GM21825 (cell line): ENCODE measurements around the gene HTT.
"Not testable (repeated sequence)": the region's sequence is repeated elsewhere in the genome, so short reads cannot be mapped to it uniquely, and the experiment has no call there.

Experiments
- ATAC-seq: cut with Tn5 transposase; IDR thresholded peaks from one replicate; pipeline ENCODE4 v1.9.1; 2021; ENCODE audit warnings: mild to moderate bottlenecking, moderate library complexity; ENCODE audit not compliant: unreplicated experiment

HTT gene

DNA sequence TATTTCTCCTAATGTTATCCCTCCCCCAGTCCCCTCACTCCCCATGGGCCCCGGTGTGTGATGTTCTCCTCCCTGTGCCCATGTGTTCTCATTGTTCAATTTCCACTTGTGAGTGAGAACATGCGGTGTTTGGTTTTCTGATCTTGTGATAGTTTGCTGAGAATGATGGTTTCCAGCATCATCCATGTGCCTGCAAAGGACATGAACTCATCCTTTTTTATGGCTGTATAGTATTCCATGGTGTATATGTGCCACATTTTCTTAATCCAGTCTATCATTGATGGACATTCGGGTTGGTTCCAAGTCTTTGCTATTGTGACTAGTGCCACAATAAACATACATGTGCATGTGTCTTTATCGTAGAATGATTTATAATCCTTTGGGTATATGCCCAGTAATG, 86.6 kb downstream of the HTT start:
- ATAC-seq, result not testable (repeated sequence)

DNA sequence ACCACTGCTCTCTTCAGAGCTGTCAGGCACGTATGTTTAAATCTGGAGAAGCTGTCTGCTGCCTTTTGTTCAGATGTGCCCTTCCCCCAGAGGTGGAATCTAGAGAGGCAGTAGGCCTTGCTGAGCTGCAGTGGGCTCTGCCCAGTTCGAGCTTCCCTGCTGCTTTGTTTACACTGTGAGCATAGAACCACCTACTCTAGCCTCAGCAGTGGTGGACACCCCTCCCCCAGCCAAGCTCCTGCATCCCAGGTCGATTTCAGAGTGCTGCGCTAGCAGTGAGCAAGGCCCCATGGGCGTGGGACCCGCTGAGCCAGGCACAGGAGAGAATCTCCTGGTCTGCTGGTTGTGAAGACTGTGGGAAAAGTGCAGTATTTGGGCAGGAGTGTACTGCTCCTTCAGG, 92.0 kb downstream of the HTT start:
- ATAC-seq, result not testable (repeated sequence)

DNA sequence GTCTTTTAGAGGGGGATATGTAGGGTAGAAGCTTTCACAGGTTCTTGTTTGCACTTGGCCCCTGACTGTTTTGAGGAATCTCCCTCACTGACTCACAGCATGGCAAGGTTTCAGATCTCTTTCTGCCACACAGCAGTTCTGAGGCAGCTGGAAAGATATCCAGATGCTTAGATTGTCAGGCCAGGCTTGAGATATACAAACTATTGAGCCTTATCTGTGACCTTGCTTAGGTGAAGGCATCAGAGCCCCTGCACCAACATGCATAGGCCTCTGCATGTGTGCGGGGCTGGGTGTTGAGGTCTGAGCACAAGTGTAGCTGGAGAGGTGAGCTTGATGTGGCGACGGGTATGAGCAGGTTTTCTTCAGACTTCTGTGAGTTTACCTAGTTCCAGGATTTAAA, 93.5 kb downstream of the HTT start:
- ATAC-seq, result no peak

DNA sequence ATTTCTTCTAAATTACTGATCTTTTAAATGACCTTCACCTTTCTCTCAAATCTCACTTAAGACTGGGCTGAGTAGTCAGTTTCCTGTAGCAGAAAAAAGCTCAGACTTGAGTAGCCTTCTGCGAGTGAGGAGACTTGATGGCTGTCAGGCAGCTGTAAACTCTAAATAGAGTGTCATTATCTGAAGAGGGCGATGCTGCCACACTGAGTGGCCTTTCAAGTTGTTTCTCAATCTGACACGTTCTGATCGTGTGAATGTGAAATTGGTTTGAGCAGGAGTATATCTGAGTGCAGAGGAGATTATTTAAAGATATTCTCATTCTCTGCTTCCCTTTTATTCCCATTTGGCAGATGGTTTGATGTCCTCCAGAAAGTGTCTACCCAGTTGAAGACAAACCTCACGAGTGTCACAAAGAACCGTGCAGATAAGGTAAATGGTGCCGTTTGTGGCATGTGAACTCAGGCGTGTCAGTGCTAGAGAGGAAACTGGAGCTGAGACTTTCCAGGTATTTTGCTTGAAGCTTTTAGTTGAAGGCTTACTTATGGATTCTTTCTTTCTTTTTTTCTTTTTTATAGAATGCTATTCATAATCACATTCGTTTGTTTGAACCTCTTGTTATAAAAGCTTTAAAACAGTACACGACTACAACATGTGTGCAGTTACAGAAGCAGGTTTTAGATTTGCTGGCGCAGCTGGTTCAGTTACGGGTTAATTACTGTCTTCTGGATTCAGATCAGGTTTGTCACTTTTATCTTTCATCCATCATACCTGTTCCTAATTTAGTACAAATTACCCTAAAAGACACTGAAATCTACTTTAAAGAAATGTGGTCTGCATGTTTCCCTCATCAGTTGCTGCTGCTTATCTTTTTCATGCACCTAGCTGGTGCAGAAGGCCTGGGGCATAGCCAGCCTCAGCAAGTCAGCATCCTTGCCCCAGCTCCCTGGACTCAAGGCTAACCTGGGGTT, 100.2 kb downstream of the HTT start:
- ATAC-seq, result no peak

DNA sequence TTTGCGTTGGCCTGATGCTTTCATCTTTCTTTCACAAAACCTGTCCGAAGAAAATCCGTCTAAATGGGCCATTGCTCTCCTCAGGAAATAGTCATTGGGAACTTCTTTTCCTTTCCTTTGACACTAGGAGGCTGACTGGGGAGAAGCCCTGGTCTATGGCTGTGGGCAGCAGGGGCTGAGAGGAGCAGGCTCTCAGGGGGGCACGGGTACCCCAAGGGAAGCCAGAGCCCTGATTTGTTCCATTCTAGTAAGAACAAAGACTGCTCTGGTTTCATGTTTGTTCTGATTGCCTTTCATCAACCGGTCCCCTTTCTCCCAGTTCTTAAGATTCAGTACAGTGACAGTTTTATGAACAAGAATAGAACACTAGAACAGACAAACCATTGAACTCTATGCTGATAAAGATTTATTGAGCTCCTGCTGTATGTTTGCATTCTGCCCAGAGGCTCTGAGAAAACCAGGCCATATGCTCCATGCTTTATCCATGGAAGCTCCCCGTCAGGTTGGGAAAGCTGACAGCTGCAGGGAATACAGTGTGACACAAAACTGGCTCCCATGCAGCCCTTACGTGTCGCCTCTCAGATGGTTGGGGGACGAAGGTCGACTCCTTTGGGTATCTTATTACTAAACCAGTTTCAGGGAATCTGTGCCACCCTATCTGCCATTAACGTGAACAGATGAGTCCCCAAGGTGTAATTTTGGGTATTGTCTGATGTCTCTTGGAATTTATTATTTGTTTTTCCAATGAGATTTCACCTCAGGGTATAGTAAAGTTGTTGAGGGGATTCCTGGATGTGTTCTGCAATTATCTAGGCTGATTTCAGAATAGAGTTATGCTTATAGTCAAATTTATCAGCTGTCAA, 102.1 kb downstream of the HTT start:
- ATAC-seq, result no peak

DNA sequence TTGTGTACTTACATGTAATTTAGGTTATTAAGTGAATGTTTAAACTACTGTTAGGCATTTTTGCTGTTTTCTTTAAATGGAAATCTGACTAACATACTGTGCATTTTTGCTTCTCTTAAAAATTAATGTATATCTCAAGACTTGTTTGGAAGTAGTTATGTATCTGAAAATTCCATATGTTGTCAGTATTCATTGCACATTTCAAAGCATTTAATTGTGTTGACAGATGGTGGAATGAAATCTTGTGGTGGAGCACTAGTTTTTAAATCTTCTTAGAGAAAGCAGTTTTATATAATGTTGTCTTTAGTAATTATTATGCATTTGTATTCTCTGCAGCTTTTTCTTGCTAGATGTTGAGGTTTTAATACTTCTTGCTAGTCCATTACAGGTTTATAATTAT, 102.9 kb downstream of the HTT start:
- no peak for ATAC-seq

DNA sequence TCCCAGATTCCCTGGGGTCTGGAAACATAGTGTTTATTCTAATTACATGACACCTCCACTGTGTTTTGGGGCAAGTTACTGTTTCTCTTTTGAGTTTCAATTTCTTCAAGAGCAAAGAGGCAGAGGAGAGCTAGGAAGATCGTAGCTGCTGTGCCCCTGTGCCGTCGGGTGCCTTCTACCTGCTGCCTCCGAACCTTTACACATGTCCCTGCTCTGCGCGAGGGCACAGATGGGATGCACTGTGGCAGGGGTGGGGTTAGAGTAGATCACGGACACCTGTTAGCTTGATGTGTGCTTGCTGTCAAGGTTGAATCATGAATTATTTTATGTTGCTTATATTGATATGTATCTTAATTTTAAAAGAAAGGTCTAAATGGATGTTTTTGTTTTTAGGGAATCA, 103.4 kb downstream of the HTT start:
- no peak for ATAC-seq

DNA sequence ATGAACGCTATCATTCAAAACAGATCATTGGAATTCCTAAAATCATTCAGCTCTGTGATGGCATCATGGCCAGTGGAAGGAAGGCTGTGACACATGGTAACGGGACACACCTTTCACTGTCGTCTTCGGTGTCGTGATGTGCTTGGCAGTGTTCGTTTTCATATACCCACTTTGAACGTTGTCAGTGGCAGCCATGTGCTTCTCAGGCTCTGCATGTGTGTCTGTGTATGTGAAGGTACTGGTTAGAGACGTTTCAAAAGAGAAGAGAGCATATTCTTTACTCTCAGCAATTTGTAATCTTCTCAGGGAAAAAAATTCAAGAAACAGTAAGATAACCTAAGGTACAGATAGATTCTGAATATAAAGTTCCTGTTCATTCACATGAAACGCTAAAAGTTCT, 103.9 kb downstream of the HTT start:
- no peak for ATAC-seq

DNA sequence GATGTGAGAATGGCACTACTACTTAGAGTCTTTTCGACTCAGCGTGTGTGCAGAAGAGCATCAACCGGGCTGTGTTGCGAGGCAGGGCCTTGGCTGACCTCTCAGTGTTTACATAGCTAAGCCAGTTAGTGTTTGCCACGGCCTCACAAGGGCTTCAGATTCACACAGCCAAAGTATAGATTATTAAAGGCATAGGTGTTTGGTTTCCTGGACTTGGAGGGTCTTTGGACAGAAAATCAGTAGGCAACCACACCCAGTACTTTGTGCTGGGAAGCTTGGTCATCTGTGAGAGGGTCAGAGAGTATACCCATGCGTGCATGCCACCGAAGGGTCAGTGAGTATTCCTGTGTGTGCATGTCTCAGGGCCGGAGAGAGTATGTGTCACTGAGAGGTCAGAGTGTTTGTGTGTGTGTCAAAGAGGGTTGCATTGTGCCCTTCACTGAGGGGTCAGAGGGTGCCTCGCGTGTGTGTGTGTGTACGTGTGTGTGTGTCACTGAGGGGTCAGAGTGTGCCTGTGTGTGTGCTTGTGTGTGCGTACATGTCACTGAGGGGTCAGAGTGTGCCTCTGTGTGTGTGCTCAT, 104.7 kb downstream of the HTT start:
- ATAC-seq, result no peak

DNA sequence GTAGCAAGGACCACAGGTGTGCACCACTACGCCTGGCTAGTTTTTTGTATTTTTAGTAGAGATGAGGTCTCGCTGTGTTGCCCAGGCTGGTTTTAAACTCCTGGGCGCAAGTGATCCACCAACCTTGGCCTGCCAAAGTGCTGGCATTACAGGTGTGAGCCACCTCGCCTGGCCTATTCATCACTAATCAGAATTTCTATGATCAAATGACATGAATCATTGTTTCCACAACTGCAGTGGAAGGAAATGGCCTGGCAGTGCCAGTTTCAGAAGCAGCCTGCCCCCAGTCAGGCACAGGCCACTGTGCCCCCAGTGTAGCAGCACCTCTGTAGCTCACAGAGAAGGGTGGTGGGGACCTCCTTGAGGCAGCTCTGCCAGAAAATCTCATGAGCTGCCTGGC, 108.5 kb downstream of the HTT start:
- ATAC-seq, result no peak

DNA sequence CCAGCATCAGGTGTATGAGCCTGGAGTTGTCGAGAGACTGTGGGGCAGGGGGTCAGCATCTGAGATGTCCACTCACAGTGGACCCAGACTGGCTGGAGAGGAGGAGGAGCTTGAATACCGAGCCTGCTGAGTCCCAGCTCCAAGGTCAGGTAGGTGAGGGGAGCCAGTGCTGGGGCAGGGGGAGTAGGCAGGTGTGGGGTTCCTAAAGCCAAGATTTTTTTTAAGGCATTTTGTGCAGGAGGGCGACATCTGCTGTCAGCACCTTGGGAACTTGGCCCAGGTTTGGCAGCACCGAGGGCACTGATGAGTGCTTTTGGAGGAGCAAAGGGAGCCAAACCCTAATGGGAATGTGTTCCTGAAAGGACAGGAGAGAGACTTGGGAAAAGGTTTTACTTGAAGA, 110.2 kb downstream of the HTT start:
- no peak for ATAC-seq

DNA sequence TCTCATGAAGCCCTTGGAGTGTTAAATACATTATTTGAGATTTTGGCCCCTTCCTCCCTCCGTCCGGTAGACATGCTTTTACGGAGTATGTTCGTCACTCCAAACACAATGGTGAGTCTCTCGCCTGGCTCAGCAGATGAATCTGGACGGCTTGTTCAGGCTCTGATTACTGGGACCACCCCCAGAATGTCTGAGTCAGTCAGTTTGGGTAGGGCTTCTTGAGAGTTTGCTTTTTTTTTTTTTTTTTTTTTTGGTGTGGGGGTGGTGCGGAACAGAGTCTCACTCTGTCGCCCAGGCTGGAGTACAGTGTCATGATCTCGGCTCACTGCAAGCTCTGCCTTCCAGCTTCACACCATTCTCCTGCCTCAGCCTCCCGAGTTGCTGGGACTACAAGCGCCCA, 112.1 kb downstream of the HTT start:
- no peak for ATAC-seq

DNA sequence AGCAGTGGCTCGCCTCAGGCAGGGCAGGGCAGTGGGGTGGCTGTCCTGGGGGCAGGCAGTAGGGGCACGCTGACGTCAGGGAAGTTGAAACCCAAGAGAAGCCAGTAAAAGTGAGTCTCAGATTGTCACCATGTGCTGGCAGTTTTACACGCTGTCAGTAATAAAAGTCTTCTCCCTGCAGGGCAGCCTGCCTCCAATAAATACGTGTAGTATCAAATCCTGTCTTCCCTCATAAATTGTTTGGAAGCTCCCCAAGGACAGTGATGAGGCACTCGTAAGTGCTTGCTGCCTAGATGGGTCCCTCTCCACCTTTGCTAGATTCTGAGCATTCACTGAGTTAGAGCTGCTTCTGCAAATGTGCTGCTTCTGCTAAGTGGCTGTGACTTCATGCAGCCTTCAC, 113.6 kb downstream of the HTT start:
- no peak for ATAC-seq

DNA sequence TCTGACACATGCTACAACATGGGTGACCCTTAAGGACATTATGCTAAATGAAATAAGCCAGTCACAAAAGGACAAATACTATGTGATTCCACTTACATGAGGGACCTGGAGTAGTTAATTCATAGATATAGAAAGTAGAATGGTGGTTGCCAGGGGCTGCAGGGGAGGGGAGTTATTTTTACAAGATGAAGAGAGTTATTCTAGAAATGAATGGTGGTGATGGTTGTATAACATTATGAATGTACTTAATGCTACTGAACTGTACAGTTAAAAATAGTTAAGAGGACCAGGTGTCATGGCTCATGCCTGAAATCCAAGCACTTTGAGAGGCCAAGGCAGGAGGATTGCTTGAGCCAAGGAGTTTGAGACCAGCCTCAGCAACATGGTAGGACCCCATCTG, 115.0 kb downstream of the HTT start:
- no peak for ATAC-seq

DNA sequence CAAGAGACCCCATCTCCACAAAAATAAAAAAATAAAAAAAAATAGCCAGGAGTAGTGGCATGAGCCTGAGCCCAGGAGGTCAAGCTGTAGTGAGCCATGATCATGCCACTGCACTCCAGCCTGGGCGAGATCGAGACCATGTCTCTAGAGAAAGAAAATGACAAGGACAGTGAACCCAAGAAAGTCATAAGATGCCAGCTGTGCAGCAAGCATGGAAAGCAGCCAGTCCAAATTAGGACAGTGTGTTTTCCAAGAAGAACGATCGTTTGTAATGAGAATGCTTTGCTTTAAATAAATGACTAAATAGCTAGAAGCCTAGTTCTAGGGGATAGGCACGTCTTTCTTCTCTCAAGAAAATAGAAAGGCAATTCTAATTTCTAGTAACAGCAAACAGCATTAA, 116.1 kb downstream of the HTT start:
- ATAC-seq, result no peak

DNA sequence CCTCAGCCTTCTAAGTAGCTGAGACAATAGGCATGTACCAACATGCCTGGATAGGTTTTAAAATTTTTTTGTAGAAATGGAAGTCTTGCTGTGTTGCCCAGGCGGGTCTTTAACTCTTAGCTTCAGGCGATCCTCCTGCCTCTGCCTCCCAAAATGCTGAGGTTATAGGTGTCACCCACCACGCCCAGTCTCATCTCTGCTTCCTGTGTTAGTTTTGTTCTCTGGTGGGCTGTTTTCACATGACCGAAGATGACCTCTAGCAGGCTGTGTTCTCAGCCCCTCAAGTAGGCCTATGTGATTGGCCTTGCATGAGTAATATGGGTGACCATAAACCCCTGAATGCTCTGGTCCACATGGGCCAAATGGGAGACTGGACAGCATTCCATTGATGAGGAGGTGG, 117.7 kb downstream of the HTT start:
- no peak for ATAC-seq

DNA sequence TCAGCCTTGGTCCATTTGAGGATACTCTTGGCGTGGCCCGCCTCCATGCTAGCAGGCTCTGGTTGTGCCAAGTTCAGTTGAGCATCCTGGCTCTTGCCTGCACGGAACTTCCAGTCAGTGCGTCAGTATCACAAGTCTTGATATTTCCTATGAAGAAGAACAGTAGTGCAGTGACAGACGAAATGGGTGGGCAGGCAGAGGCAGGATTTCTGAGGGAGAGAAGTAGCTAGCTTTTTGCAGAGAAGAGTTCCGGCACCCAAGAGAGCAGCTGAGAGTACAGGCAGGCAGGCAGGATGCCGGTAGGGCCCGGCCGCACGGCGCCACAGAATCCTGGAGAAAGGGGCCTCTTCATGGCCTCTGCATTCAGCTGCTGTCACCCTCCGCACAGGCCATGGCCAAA, 118.3 kb downstream of the HTT start:
- ATAC-seq, result no peak

DNA sequence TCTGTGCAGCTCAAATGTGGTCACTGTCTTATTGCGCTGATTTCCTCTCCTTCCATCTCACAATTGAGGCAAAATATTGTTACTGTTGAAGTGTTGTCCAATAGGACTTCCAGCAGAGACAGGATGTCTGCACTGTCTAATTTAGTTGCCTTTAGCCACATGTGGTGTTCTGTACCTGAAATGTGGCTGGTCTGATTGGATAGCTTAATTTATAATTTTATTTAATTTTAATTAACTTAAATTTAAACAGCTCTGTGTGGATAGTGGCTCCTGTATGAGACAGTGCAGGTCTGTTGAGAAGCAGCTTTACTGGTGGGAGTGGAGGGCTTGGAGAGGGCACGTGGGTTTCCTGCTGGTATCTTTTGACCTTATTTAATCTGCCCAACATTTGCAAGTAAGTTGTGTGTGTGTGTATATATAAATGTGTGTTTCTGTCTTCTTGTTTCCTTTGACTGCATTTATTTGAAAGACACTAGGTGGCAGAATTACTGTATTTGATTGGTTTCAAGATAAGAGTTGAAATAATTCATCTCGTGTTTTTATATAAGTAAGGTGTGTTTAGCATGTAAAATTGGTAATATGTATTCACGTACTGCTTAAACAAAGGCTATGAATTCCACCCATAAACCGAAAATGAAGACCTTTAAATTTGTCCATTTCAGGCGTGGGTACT, 119.2 kb downstream of the HTT start:
- no peak for ATAC-seq

DNA sequence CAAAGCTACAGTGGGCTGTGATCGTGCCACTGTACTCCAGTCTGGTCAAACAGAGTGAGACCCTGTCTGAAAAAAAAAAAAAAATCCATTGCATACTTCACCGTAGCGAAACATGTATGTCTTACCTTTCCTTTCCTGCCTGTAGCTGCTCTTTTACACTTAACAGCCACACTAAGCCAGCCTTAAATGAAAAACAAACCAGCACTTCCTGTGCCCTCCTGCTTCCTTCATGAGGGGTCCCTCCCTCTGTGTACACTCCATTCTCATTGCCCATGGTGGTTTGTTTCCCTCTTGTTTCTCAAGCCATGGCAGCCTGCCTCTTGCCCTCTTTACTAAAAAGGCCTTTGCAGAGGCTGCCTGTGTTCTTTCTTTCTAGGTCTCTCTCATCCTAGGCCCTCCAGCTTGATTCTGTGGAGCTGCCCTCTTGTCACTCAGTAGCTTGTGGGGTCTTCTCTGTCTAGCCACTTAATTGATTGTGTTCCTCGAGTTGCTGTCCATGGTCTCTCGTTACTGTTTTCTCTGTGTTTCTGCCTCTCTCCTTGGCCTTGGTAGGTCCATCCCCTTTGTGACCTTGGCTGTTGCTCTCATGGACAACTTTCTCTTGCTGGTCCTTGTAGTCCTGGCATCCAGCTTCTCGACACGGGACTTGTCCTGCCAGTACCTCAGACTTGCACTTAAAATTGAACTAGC, 122.3 kb downstream of the HTT start:
- ATAC-seq, result no peak

DNA sequence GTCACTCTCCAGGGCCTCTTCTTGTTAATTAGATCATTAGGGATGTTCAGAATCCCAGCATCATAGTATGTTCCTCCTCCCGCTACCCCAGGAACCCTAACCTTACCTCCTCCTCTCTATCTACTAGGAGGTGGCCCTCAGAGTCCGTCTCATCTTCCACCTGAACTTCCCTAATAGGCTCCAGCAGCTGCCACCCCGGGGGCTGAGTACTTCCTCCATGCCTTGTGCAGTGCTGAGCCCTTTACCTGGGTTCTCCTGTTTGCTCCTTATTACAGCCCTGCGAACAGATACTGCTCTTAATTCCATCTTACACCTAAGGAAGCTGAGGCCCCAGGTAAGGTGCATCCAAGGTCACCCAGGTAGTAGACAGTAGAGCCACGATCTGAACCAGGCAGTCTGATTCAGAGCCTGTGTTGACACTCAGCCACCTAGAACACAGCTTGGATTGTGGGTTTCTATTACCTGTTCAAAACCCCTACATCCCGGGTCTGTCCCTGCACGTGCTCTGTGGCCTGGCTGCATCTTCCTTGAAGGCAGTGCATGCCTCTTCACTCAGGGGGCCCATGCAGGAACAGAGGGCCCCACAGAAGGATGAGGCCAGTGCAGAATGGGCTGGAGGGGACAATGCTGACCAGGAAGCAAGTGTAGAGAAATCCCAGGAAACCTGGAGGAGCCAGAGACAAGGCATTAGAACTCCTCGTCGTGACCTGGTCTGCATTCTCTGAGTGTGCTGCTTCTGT, 123.1 kb downstream of the HTT start:
- ATAC-seq, result no peak
